Stimulated activated CD8-positive, alpha-beta memory T cell treated with anti-CD3 and anti-CD28 coated beads, Interleukin-7, amount 100 ng/mL, for 24 hours (primary cell): ENCODE results near the gene MBOAT7.
"Not testable (repeated sequence)": the region's sequence is repeated elsewhere in the genome, so short reads cannot be mapped to it uniquely, and the experiment has no call there.

Experiments used
- DNase-seq: peaks from one replicate; pipeline ENCODE4 v3.0.0-alpha.2; 2020; ENCODE audit warnings: low read depth

The MBOAT7 gene

DNA sequence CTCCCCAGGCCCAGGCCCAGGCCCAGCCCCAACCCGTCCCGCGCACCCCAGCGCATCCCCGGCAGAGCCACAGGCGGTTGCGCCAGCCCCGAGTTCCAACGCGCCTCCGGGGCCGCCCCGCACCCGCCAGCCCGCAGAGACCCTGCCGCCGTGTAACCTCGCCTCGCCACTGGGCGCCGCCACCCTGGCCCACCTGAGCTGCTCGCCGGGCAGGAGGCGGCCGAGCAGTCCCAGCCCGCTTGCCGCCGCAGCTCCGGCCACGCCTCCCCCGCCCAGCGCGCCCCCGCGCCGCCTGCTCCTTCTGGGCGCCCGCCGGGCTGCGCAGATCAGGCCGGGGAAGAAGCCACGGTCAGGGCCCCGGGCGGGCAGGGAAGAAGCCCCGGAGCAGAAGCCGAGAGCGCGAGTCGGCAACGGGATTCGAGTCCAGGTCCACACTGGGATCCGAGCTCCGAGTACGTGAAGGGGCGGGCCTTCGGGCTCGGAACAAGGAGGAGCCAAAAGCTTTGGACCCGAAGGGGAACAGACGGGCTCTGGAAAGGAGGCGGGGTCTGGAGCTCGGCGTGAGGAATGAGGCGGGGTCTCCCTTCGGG is at the start of gene MBOAT7:
Gene MBOAT7 (minus strand): TSS at position 436 of the 590 bp plus-strand sequence. CDS start 1,072 bp downstream, outside the sequence.
- DNase-seq, result no peak

GRCh38 chr19:54233941-54234340 is 44.6 kb upstream of the MBOAT7 start:
- DNase-seq, result no peak

DNA sequence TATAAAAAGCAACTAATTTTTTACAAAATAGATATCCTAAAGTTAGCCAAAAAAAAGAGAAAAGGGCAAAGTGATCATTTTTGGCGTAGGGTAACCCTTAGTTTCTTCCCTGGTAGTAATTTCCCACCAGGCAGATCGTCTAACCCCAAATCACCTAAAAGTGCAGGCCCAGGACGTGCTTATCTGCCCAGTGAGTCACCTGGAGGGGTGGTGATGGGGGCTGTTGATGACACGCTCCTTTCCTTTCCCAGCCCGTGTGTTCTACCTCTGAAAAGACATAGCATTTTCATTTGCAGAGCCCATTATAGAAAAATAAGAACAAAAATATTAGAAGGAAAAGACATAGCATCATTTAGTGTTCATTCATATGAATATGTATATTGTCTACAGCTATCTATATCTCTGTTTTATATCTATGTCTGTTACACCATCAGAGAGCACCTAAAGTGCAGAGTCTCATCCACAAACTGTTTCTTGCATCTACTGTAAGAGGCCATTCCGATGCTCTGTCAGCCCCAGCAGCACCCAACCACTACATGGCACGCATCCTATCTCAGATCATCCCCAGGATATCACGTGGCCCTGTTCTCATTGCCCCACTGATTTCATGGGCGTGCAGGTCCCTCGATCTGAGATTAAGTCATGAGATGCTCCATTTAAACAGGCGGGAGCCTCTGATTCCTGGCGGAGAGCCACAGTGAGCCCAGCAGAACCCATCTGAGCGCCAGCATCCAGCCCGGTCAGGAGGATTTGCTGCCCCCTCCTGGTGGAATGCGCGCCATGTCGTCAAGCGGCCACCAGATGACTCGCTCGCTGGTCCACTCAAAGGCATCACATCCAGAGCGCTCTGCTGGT is 41.9 kb upstream of the MBOAT7 start:
- peak; percentile 80 for DNase-seq

DNA sequence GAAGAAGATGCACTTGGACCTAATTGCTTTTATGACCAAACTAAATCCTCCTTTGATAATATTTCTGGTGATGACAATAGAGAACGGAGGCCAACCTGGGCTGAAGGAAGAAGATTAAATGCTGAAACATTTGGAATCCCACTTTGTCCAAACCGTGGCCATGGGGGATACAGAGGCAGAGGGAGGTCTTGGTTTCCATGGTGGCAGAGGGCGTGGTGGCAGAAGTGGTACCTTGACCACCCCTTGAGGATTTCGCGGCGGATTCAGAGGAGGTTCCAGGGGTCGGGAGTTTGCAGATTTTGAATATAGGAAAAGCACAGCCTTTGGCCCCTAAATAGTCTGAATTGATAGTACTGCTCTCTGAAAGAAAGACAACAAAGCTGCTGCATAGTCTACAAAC is 40.7 kb upstream of the MBOAT7 start:
- DNase-seq, result no peak

- DNase-seq, result no peak
Observed at GRCh38 chr19:54229146-54229545, 39.8 kb upstream of the MBOAT7 start.

- DNase-seq, result not testable (repeated sequence)
Observed at GRCh38 chr19:54224619-54225018, 35.2 kb upstream of the MBOAT7 start.

DNA sequence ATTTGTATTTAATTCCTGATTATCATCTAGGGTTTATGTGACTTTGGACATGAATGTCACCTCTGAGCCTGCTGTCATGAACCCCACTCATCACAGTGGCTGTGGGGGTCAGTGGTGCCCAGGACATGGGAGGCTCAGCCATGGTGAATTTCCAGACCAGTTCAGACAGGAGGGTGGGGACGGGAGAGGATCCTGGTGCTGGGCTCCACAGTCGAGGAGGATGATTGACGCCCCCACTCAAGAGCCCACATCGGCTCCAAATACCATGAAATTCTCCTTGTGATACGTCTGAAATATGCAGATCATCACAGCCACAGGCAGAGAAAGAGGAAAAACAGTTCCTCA is 34.5 kb upstream of the MBOAT7 start:
- not testable (repeated sequence) for DNase-seq

DNA sequence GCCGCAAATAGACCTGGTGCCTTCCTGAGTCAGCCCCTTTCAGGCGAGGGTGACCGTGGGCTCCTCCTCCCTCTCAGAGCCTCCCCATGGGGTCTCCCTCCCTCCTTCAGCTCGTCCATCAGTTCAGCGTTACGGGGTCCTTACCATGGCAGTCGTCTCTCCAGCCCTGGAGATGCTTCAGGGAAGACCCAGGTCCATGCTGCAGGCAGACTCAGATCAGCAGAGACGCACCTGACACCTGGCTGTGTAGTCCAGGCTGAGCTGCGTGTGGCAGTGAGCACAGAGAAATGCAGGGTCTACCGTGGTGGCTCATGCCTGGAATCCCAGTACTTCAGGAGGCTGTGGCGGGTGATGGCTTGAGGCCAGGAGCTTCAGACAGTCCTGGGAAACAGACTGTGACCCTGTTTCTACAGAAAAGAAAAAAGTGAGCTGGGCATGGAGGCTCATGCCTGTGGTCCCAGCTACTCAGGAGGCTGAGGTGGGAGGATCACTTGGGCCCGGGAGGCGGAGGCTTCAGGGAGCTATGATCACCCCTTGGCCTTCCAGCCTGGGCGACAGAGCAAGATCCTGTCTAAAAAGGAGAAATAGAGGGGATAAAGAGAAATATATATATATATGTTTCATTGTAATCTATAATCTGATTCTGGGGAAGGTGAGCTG is 34.0 kb upstream of the MBOAT7 start:
- DNase-seq, result not testable (repeated sequence)

GRCh38 chr19:54222474-54223276 is 33.3 kb upstream of the MBOAT7 start, which contains the start of gene LILRB3:
TSS of gene LILRB3 (minus strand) at chr19:54223007. CDS start at chr19:54222976, 31 bp downstream.
- DNase-seq, result not testable (repeated sequence)

DNA sequence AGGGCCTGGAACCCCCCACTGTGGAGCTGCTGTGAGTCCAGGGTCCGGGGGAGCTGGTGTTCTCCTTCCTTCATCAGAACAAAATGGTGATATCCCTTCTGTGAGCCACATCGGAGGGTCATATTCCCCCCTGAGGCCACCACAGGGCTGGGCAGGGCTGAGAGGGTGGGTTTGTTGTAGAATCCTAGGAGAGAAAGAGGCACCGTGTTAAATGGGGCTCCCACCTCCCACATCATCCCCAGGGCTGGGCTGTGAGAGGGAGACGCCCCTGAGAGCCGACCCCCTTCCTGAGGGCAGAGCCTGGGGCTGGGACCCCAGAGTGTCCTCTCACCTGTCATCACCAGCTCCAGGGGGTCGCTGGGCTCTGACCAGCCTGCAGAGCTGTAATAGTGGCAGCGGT is 32.6 kb upstream of the MBOAT7 start:
- not testable (repeated sequence) for DNase-seq

- DNase-seq, result not testable (repeated sequence)
Observed at GRCh38 chr19:54219702-54220101, 30.3 kb upstream of the MBOAT7 start.

- no peak for DNase-seq
Observed at GRCh38 chr19:54218960-54219661, 29.7 kb upstream of the MBOAT7 start.

DNA sequence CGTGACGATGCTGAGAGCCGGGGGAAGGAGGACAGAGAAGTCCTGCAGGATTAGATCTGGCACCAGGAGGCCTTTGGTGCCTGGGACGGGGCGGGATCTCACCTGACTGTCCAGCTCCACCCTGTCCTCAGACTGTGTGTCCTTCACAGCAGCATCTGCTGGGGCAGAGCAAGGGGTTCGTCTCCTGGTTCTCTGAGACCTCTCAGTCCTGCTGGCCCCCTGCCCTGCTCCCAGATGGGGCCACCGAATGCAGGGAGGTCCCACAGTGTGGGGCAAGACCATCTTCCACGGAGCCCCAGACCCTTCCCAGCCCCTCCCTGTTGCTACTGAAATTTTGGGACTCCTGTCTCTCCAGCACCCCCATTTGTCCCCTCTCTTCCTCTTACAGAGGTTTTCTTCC is 28.9 kb upstream of the MBOAT7 start:
- DNase-seq, result no peak

DNA sequence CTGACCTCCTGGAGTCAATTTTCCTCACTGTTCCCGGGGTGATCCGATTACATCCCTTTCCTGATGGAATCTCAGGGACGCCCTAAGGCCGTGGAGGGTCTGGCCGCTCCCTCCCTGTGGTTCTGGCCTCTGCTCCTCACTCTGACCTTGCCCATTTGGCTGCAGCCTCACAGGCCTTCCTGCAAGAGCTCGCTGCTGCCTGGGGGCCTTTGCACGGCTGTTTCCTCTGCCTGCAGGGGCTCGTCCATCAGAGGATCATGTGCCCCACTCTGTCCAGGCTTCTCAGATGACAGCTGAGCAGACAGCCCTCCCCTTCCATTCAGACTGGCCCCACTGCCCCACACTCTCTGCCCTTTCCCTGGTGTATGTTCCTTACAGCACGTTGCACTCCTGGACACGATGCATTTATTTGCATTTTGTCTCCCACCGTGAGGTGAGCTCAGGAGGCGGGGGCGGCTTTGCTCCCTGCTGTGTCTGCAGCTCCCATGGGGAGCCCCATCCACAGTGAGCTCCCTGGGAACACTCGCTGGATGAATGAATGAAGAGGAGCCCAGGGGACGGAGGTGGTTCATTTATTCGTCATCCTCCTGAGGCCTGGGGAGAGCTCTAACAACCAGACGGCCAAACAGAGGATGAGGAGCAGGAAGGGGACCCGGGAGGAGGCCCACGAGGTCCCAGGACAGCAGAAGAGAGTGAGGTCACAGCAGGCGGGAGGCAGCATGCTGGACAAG is 28.3 kb upstream of the MBOAT7 start:
- not testable (repeated sequence) for DNase-seq

DNA sequence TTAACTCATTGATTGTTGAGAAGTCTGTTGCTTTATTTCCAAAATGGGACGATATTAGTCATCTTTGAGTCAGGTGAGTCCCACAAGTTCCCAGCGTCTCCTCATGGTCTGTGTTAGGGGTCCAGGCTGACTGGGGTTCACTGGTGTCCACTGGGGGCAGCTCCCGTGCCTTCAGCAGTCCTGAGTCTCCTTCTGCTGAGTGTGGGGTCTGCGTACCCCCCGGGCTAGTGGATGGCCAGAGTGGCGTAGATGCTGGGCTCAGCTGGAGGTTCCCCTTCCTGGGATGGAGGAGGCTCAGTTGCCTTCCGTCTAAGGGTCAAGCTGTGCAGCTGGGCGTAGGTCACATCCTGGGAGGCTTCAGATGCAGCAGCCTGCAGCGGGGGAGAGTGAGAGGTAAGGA is 27.5 kb upstream of the MBOAT7 start:
- no peak for DNase-seq

DNA sequence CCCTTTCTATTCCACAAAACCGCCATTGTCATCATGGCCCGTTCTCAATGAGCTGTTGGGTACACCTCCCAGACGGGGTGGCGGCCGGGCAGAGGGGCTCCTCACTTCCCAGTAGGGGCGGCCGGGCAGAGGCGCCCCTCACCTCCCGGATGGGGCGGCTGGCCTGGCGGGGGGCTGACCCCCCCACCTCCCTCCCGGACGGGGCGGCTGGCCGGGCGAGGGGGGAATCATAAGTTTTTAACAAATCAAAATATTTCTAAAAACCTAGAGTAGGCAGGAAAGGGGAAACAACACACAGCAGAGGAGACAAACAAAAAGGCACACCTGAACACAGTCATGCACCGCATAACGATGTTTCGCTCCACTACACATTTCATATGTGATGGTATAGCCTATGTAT is 25.4 kb upstream of the MBOAT7 start:
- DNase-seq, result not testable (repeated sequence)

DNA sequence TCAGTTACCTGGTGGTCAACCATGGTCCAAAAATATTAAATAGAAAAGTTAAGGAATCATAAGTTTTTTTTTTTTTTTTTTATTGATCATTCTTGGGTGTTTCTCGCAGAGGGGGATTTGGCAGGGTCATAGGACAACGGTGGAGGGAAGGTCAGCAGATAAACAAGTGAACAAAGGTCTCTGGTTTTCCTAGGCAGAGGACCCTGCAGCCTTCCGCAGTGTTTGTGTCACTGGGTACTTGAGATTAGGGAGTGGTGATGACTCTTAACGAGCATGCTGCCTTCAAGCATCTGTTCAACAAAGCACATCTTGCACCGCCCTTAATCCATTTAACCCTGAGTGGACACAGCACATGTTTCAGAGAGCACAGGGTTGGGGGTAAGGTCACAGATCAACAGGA is 24.8 kb upstream of the MBOAT7 start:
- not testable (repeated sequence) for DNase-seq

- no peak for DNase-seq
Observed at GRCh38 chr19:54211235-54211634, 21.9 kb upstream of the MBOAT7 start.

- DNase-seq, result no peak
Observed at GRCh38 chr19:54209811-54210494, 20.6 kb upstream of the MBOAT7 start.
